GM12878 (cell line): ENCODE results near the gene KATNBL1. TPM values are rescaled to one million over a fixed set of nuclear protein-coding genes. Genes with fewer than 3 reads are reported as not detected.

Source experiments
- ATAC-seq: fragments of 200-7000 bp; cut with Tn5 transposase; 3 replicates; pipeline ENCODE4 v1.9.1; 2020; ENCODE audit warnings: mild to moderate bottlenecking, moderate library complexity
- BruUV-seq: library from RNA; stranded (reverse); fragments of 400-500 nt; replicated peaks from 2 replicates; lab custom pipeline; 2021; lab: Mats Ljungman, UMichigan
- CTCF ChIA-PET: fragments of 300-600 bp; sonication (Branson Sonifier 250); formaldehyde crosslinking; extraction: SDS; loops from one replicate; lab custom pipeline; 2021; ENCODE audit warnings: inconsistent platforms; lab: Yijun Ruan, JAX
- POLR2A ChIA-PET: fragments of 350-600 bp; formaldehyde crosslinking; extraction: SDS; loops from one replicate; lab custom pipeline; 2021; ENCODE audit warnings: inconsistent platforms; lab: Charles Lee
- RAD21 ChIA-PET: fragments of 300-600 bp; sonication (Branson Sonifier 250); formaldehyde crosslinking; loops from one replicate; lab custom pipeline; 2023; ENCODE audit warnings: antibody characterized with exemption; ENCODE audit not compliant: unreplicated experiment; lab: Charles Lee
- SMC1A ChIA-PET: fragments of 300-600 bp; sonication (Branson Sonifier 250); formaldehyde crosslinking; loops from one replicate; lab custom pipeline; 2023; ENCODE audit not compliant: unreplicated experiment, uncharacterized antibody; lab: Charles Lee
- DNase-seq: peaks from one replicate; pipeline ENCODE4 v3.0.0-alpha.2; 2011; ENCODE audit warnings: low read depth, low spot score
- FAIRE-seq: peaks from 3 replicates; lab custom pipeline; 2011; peaks lifted over from hg19 to GRCh38; lab: Jason Lieb, UNC
- H2AFZ ChIP-seq: 2 replicates; pipeline ENCODE4 v1.6.0; 2011; ENCODE audit warnings: low read depth, low read length, control low read depth; ENCODE audit not compliant: control insufficient read depth
- H3K27ac ChIP-seq: 2 replicates; pipeline ENCODE4 v1.5.1; 2011; ENCODE audit warnings: control low read depth; ENCODE audit not compliant: control insufficient read depth, insufficient read depth
- H3K27me3 ChIP-seq, 2 experiments: replicated peaks in 1 of 2; 2 replicates each; pipeline versions ENCODE4 v1.6.0 to v1.6.1; 2011; ENCODE audit warnings: low read length in 1 of 2; ENCODE audit not compliant: control insufficient read depth in 2 of 2, insufficient read depth in 2 of 2
- H3K36me3 ChIP-seq, 2 experiments: 2 replicates each; pipeline ENCODE4 v1.5.1; 2011; ENCODE audit warnings: low read length in 1 of 2; ENCODE audit not compliant: control insufficient read depth in 2 of 2, insufficient read depth in 2 of 2
- H3K4me1 ChIP-seq: 2 replicates; pipeline ENCODE4 v1.6.1; 2011; ENCODE audit warnings: mild to moderate bottlenecking, low read length, moderate library complexity, mixed read lengths; ENCODE audit not compliant: control insufficient read depth, insufficient read depth
- H3K4me2 ChIP-seq: 2 replicates; pipeline ENCODE4 v1.6.0; 2011; ENCODE audit warnings: control low read depth; ENCODE audit not compliant: control insufficient read depth, insufficient read depth
- H3K4me3 ChIP-seq: fragments of 200-600 bp; sonication (generic); 2 replicates; pipeline ENCODE4 v1.5.1; 2016
- H3K79me2 ChIP-seq: 2 replicates; pipeline ENCODE4 v1.6.0; 2011; ENCODE audit warnings: low read length; ENCODE audit not compliant: control insufficient read depth, insufficient read depth
- H3K9ac ChIP-seq: 2 replicates; pipeline ENCODE4 v1.8.0; 2011; ENCODE audit warnings: low read length, control low read depth, mixed read lengths; ENCODE audit not compliant: control insufficient read depth, insufficient read depth
- H3K9me3 ChIP-seq: replicated peaks from 3 replicates; pipeline ENCODE4 v1.5.1; 2011; ENCODE audit warnings: mild to moderate bottlenecking, low read length; ENCODE audit not compliant: control insufficient read depth, insufficient read depth
- H4K20me1 ChIP-seq: 2 replicates; pipeline ENCODE4 v1.6.0; 2011; ENCODE audit not compliant: control insufficient read depth, insufficient read depth
- CHD2 ChIP-seq: IDR thresholded peaks from 2 replicates; pipeline ENCODE4 v1.6.1; 2011; ENCODE audit warnings: low read depth, low read length, improper control_type of control experiment, borderline replicate concordance
- CTCF ChIP-seq, 3 experiments: IDR thresholded peaks in 2 of 3; conservative IDR thresholded peaks in 1 of 3; 2 replicates each; pipeline ENCODE4 v1.5.1; 2011; ENCODE audit warnings: low read depth in 3 of 3, low read length in 3 of 3, mild to moderate bottlenecking in 3 of 3, control low read depth in 2 of 3, moderate library complexity in 2 of 3, inconsistent platforms in 1 of 3, mixed read lengths in 1 of 3; ENCODE audit not compliant: control insufficient read depth in 2 of 3, insufficient read depth in 1 of 3; ENCODE audit errors: extremely low read depth in 1 of 3
- E2F8 ChIP-seq: fragments of 450-650 bp; IDR thresholded peaks from 2 replicates; pipeline ENCODE4 v1.6.1; 2018; ENCODE audit warnings: mild to moderate bottlenecking, low read depth, moderate library complexity; ENCODE audit not compliant: partially characterized antibody
- EZH2 ChIP-seq: IDR thresholded peaks from 2 replicates; pipeline ENCODE4 v1.6.1; 2012; ENCODE audit warnings: low read depth, mild to moderate bottlenecking, control low read depth, inconsistent platforms, low read length, borderline replicate concordance; ENCODE audit not compliant: control insufficient read depth
- FOXK2 ChIP-seq: fragments of 450-650 bp; IDR thresholded peaks from 2 replicates; pipeline ENCODE4 v1.6.1; 2017; ENCODE audit warnings: mild to moderate bottlenecking, moderate library complexity
- HSF1 ChIP-seq: fragments of 150-350 bp; IDR thresholded peaks from 2 replicates; pipeline ENCODE4 v1.6.1; 2014; ENCODE audit warnings: mild to moderate bottlenecking, low read depth, low read length
- IKZF2 ChIP-seq, 2 experiments: fragments of 450-650 bp; IDR thresholded peaks; 2 replicates each; pipeline ENCODE4 v1.6.1; 2017; ENCODE audit warnings: mild to moderate bottlenecking in 2 of 2, moderate library complexity in 2 of 2
- IRF4 ChIP-seq: IDR thresholded peaks from 2 replicates; pipeline ENCODE4 v1.6.1; 2011; ENCODE audit warnings: low read depth, low read length
- KAT2A ChIP-seq: conservative IDR thresholded peaks from 2 replicates; pipeline ENCODE4 v1.6.1; 2011; ENCODE audit warnings: low read depth, low read length; ENCODE audit not compliant: control insufficient read depth
- KLF5 ChIP-seq: fragments of 450-650 bp; IDR thresholded peaks from 2 replicates; pipeline ENCODE4 v1.6.1; 2014; ENCODE audit warnings: mild to moderate bottlenecking; ENCODE audit not compliant: partially characterized antibody
- NFYB ChIP-seq: IDR thresholded peaks from 2 replicates; pipeline ENCODE4 v1.6.1; 2011; ENCODE audit warnings: low read depth, mild to moderate bottlenecking, low read length, improper control_type of control experiment, moderate library complexity; ENCODE audit not compliant: insufficient read depth
- NR2F1 ChIP-seq: fragments of 450-650 bp; conservative IDR thresholded peaks from 2 replicates; pipeline ENCODE4 v1.6.1; 2017; ENCODE audit warnings: mild to moderate bottlenecking
- RB1 ChIP-seq: fragments of 450-650 bp; formaldehyde crosslinking; IDR thresholded peaks from 2 replicates; pipeline ENCODE4 v1.6.1; 2017; ENCODE audit warnings: mild to moderate bottlenecking, borderline replicate concordance
- SMAD1 ChIP-seq: fragments of 450-650 bp; IDR thresholded peaks from 2 replicates; pipeline ENCODE4 v1.6.1; 2018; ENCODE audit warnings: mild to moderate bottlenecking, low read depth; ENCODE audit not compliant: partially characterized antibody
- ZBTB33 ChIP-seq: fragments of 450-650 bp; IDR thresholded peaks from 2 replicates; pipeline ENCODE4 v1.6.1; 2017; ENCODE audit warnings: mild to moderate bottlenecking
- ZNF217 ChIP-seq: fragments of 450-650 bp; IDR thresholded peaks from 2 replicates; pipeline ENCODE4 v1.6.1; 2017; ENCODE audit warnings: antibody characterized with exemption, mild to moderate bottlenecking
- ZNF274 ChIP-seq: IDR thresholded peaks from one replicate; pipeline ENCODE4 v1.8.0; 2011; ENCODE audit not compliant: insufficient read length, insufficient read depth
- WGBS: methylation state at CpG from one replicate; pipeline ENCODE4 v1.1.6; 2016; ENCODE audit warnings: low lambda C conversion rate; ENCODE audit not compliant: insufficient replicate concordance, insufficient coverage; ENCODE audit errors: missing lambda C conversion rate; 5-methylcytosine and 5-hydroxymethylcytosine counted together
- in situ Hi-C: fragments of 300-500 bp; cut with MboI; formaldehyde crosslinking; loops from 9 replicates; pipeline ENCODE4 v1.14.3; 2018; ENCODE audit warnings: mixed read lengths
- intact Hi-C: fragments of 100-400 bp; cut with micrococcal nuclease; formaldehyde crosslinking; loops from one replicate; pipeline ENCODE4 v1.14.2; 2022; ENCODE audit not compliant: unreplicated experiment
- polyA plus RNA-seq, 11 experiments: library from polyadenylated mRNA; depleted of rRNA in 4 of 11; unstranded in 6 of 11; stranded (reverse) in 5 of 11; fragments of >200 nt; fragmentation: Nextera tagmentation in 4 of 11; fragmentation: Illumina TruSeq in 1 of 11; extraction: Ambion mirVana in 4 of 11; extraction: Trizol in 1 of 11; gene quantifications; 1 replicate in 1 of 11; 2 replicates in 10 of 11; pipeline versions ENCODE4 v1.2.1 to v1.2.3, GENCODE V29; 2011 to 2016; ENCODE audit warnings: inconsistent platforms in 2 of 11, missing spikeins in 2 of 11, low read depth in 1 of 11
- total RNA-seq, 4 experiments: library from RNA; depleted of rRNA in 3 of 4; stranded (reverse); fragments of >200 nt in 3 of 4; fragmentation: Illumina TruSeq in 1 of 4; extraction: Trizol in 1 of 4; gene quantifications; 2 replicates each; pipeline versions ENCODE4 v1.2.1 to v1.2.3, GENCODE V29; 2013 to 2021

The KATNBL1 gene
- total and polyA plus RNA-seq, 10 of the 15 experiments (the other 5 are each of a cell fraction or from before 2014, with no cell fraction given) = 7.8 to 58.8 (median 30.1) TPM

- Histone ChIP-seq H3K4me3 (no peak overlapping the region), H4K20me1 (no peaks in the 10 kb centered on the region), H3K27ac (no peak overlapping the region), H3K4me1 (no peaks in the 10 kb centered on the region), H3K36me3 (peaks cover 1 to 9% of the 10 kb centered on the region in 2 experiments), H3K9me3 (peaks cover 29% of the 10 kb centered on the region), H3K79me2 (no peaks in the 10 kb centered on the region; the same call in 1 of the 2 replicates), H3K4me2 (no peak overlapping the region), H2AFZ (no peak overlapping the region), H3K9ac (no peak overlapping the region), H3K27me3 (no peaks in the 10 kb centered on the region)
- 98% methylated on average over 5 of the region's 5 CpGs for WGBS
- no peak for FAIRE-seq
- SMC1A ChIA-PET = interaction anchor here (0.7 to 1.7 kb wide), 2 partner anchors 20 to 24 kb away, joined by 3 read pairs; no protein-coding TSS in a partner anchor
- BruUV-seq = no TSS peak
- RAD21 ChIA-PET = no interaction called here
- intact Hi-C loops (no loop called here), in situ Hi-C loops (no loop called here)
- no peak for ATAC-seq
- POLR2A ChIA-PET = no interaction called here
- CTCF ChIA-PET = interaction anchor here (1.7 kb wide), 1 partner anchor 49 kb away, joined by 3 read pairs; the partner anchor contains the start of gene KATNBL1
- no peak for DNase-seq
- TF ChIP-seq KLF5 (no peak), SMAD1 (no peak), ZNF274 (no peak), E2F8 (no peak), CHD2 (no peak), ZNF217 (no peak), FOXK2 (no peak), RB1 (no peak), ZBTB33 (no peak), HSF1 (no peak), NFYB (no peak), KAT2A (no peak), IRF4 (no peak), CTCF (IDR thresholded peaks at IDR 0.05 in 2 of 3, conservative IDR thresholded peaks at IDR 0.05 in 1 of 3; ENCODE audit: control insufficient read depth in 2 of 3, extremely low read depth in 1 of 3, insufficient read depth in 1 of 3, low read depth in 3 of 3, low read length in 3 of 3) (no peak), IKZF2 (IDR thresholded peaks at IDR 0.05) (no peak), NR2F1 (no peak), EZH2 (no peak)
Observed at GRCh38 chr15:34160735-34161134, 49.2 kb downstream of the KATNBL1 start.
